GM12864 (cell line): Measurements from ENCODE around the gene RAPGEF4.

Experiments used
- DNase-seq: peaks from one replicate; pipeline ENCODE4 v3.0.0-alpha.2; 2011; ENCODE audit warnings: low read depth
- H3K4me3 ChIP-seq: 2 replicates; pipeline ENCODE4 v1.5.1; 2011; ENCODE audit warnings: mild to moderate bottlenecking, low read depth, low read length, control low read depth
- TF ChIP-seq, protein P1 (sequence below): IDR thresholded peaks from 2 replicates; pipeline ENCODE4 v1.5.1; 2011; ENCODE audit warnings: low read depth, mild to moderate bottlenecking, moderate library complexity, low read length, control low read depth, inconsistent platforms; ENCODE audit errors: missing control alignments

RAPGEF4 gene

DNA sequence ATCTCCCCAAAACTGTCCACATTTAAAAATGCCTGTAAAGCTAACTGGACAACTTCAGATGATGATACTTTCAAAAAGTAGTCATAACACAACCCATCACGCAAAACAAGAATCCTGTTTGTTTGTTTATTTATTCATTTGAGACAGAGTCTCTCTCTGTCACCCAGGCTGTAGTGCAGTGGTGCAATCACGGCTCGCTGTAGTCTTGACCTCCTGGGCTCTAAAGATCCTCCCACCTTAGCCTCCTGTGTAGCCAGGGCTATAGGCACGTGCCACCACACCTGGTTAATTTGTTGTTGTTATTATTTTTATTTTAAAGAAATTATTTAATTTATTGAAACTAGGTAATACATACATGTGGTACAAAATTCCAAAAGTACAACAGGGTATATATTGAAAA lies 94.8 kb downstream of the RAPGEF4 start:
- no peak overlapping the region for H3K4me3 ChIP-seq
- TF ChIP-seq, protein P1, sequence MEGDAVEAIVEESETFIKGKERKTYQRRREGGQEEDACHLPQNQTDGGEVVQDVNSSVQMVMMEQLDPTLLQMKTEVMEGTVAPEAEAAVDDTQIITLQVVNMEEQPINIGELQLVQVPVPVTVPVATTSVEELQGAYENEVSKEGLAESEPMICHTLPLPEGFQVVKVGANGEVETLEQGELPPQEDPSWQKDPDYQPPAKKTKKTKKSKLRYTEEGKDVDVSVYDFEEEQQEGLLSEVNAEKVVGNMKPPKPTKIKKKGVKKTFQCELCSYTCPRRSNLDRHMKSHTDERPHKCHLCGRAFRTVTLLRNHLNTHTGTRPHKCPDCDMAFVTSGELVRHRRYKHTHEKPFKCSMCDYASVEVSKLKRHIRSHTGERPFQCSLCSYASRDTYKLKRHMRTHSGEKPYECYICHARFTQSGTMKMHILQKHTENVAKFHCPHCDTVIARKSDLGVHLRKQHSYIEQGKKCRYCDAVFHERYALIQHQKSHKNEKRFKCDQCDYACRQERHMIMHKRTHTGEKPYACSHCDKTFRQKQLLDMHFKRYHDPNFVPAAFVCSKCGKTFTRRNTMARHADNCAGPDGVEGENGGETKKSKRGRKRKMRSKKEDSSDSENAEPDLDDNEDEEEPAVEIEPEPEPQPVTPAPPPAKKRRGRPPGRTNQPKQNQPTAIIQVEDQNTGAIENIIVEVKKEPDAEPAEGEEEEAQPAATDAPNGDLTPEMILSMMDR, result no peak
- no peak for DNase-seq

DNA sequence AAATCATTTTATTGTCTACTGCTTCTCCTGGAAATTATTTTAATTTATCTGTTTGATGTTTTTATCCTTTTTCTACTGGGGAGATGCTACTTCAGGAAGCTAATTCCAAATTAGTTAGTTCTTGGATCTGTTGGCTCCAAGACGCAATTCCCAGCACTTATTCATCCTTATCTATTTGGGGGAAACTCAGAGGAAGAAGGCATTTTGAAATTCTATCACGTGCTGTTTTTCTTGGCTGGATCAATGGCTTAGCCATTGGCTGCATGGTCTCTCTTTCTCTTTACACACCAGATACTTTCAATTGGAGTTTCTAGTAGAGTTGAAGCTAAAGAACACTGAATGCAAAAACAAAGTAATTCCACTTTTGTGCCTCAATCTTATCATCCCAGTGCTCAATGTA lies 98.3 kb downstream of the RAPGEF4 start:
- DNase-seq, result no peak
- TF ChIP-seq, protein P1, result no peak

DNA sequence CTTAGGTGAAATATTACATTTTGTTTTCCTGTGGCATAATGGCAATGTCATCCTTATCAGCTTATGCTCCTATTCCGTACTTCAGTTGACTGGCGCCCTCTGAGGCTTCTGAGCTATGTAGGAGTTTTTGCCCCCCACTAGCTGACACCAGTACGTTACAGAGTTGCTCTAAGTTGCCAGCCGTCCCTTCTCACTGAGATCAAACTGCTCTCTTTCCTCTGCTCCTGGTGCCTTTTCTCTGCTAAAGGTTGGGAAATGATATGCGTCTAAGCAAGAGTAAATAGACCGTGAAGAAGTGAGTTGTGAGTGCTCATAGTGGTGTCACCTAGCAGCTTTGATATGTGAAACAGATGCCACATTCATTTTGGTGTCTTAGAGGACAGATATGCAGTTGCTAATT lies 99.2 kb downstream of the RAPGEF4 start:
- DNase-seq, result no peak
- TF ChIP-seq, protein P1, result no peak
- no peak overlapping the region for H3K4me3 ChIP-seq

More for the DNA sequence above, 98.3 kb downstream of the RAPGEF4 start:
- H3K4me3 ChIP-seq, result no peak overlapping the region

DNA sequence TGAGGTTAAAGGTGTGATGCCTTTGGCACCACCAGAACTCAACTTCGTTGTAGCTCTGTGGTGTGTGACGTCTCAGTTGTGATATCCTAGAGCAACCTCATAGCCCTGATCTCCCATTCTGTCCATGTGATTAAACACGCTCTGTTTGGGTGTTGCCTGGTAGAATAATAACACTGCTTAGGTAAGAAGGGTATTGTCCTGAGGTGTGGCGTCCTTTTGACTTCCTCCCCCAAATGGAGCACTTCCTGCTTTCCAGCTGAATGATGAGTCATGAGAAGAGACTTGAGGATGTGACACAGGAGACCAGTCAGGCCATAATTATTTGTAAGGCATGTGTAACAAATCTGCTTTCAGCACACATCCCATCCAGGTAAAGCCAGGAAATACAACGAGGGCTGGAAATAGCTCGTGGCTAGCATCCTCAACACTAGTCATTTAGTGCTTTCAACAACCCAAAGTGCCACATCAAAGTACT lies 100.7 kb downstream of the RAPGEF4 start:
- no peak for DNase-seq
- TF ChIP-seq, protein P1, result no peak
- H3K4me3 ChIP-seq, result no peak overlapping the region

DNA sequence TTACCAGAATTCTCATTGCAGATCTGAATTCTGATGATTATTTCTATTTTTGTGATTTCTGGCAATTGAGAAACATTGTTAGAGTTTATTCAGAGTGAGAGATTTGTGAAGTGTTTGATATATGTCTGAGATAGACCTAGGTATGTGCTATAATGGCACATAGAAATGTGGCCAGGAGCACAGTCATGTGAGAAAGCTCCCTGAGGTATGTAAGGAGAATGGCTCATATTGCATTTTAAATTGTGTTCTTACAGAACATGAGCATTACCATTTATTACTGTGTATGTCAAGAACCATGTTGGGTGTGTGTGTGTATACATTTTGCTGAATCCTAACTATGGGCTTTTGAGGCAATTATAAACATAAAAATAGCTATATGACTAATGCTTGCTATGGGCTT lies 101.2 kb downstream of the RAPGEF4 start:
- TF ChIP-seq, protein P1, result no peak
- no peak overlapping the region for H3K4me3 ChIP-seq
- no peak for DNase-seq

DNA sequence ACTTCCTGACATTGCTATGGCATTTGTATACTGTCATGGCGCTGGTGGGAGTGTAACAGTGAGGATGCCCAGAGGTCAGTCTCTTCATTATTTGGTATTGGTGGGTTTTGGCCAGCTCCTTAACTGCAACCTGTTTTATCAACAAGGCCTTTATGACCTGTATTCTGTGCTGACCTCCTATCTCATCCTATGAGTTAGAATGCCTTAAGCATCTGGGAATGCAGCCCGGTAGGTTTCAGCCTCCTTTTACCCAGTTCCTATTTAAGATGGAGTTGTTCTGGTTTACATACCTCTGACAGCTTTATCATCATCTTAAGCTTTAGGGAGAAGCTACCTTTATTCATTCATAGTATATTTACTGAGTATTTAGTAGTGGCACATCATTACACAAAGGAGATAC lies 103.8 kb downstream of the RAPGEF4 start:
- TF ChIP-seq, protein P1, result no peak
- no peak for DNase-seq
- H3K4me3 ChIP-seq, result no peak overlapping the region

DNA sequence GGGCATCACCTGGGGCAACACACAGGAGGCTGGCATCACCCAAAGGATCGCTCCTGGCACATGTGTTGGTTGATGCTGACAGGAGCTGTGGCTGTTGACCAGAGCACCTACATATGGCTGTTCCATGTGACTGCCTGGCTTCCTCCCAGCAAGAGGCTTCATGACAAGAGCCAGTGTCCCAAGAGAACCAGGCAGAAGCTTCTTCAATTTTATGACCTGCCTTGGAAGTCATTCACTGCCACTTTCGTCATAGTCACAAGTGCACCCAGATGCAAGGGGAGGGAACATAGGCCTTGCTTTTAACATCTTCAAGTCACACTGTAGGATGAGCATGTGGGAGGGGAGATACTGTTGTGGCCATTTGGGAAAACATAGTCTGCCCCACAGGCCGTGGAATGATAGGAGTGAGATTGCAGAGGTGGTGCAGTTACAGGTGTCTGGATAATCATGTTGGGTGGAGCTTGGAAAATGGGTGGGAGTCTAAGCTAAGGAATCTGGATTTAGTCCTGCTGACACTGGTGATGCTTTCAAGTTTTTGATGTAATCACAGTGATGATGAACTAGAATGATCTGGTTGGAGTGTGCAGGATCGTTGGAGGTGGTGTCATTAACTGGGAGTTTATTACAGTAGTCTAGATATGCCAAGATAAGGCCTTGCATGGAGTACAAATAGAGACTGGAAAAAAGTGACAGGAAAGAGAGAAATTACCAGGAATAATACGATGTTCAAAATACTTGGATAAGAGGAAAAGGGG lies 107.0 kb downstream of the RAPGEF4 start:
- DNase-seq, result no peak
- no peak overlapping the region for H3K4me3 ChIP-seq
- TF ChIP-seq, protein P1, result no peak
